Gastrocnemius medialis (tissue), 4 donors: Measurements from ENCODE around the gene OPN1MW.
"Not testable (repeated sequence)": the region's sequence is repeated elsewhere in the genome, so short reads cannot be mapped to it uniquely, and the experiment has no call there.

Source experiments
- CTCF ChIP-seq, 5 experiments: fragments of 450-650 bp in 3 of 5; fragments of 200-600 bp in 2 of 5; sonication (generic) in 2 of 5; IDR thresholded peaks in 4 of 5; conservative IDR thresholded peaks in 1 of 5; 1 replicate in 4 of 5; 2 replicates in 1 of 5; pipeline ENCODE4 v1.5.1; 2016 to 2019; ENCODE audit warnings: antibody characterized with exemption in 5 of 5, mild to moderate bottlenecking in 3 of 5, moderate library complexity in 3 of 5
- POLR2A ChIP-seq, 2 donors: fragments of 450-650 bp; IDR thresholded peaks; one replicate each; pipeline ENCODE4 v1.6.1; 2017; ENCODE audit warnings: antibody characterized with exemption in 2 of 2, mild to moderate bottlenecking in 2 of 2, moderate library complexity in 2 of 2

- not testable (repeated sequence) for TF ChIP-seq CTCF (IDR thresholded peaks at IDR 0.05 in 4 of 5, conservative IDR thresholded peaks at IDR 0.05 in 1 of 5); POLR2A (IDR thresholded peaks at IDR 0.05)
These were observed 9.9 kb upstream of the OPN1MW start for GRCh38 chrX:154172535-154172943.
